ENCODE results near the gene HDGF. TPM values are rescaled to one million over a fixed set of nuclear protein-coding genes. Genes with fewer than 3 reads are reported as not detected.

The HDGF gene
- 100 to 1,000 TPM; 208 to 308 TPM for total RNA-seq

DNA sequence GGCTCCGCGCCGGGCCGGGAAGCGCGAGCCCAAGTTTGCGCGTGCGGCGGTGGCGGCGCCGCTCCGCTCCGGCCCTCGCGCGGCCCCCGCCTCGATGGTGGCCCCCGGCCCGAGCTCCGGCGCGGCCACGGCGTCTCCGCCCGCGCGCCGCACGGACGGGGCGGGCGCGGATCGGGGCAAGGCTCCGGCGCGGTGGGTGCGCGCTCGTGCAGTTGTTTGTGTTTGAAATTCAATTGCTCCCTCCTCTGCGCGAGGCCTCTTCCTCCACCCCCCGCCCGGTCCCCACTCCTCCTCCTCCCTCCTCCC, at the start of gene HDGF:
TSS of gene HDGF (minus strand) at position 225 of the 306 bp plus-strand sequence. CDS start 246 bp downstream, outside the sequence.
- Mint-ChIP-seq H3K4me3 (peak within 1 kb of the TSS; percentile 97), H3K9me3 (no peaks in the 10 kb centered on the region), H3K27me3 (no peaks in the 10 kb centered on the region), H3K27ac (peak within 1 kb of the TSS; percentile 97 to 100), H3K4me1 (ENCODE audit: low read depth in 2 of 2) (peaks cover 47 to 50% of the 10 kb centered on the region in 2 donors), H3K36me3 (peaks cover 4% of the 10 kb centered on the region)
- DNase-seq (ENCODE audit: low spot score) (no peak), ATAC-seq (no peak)

DNA sequence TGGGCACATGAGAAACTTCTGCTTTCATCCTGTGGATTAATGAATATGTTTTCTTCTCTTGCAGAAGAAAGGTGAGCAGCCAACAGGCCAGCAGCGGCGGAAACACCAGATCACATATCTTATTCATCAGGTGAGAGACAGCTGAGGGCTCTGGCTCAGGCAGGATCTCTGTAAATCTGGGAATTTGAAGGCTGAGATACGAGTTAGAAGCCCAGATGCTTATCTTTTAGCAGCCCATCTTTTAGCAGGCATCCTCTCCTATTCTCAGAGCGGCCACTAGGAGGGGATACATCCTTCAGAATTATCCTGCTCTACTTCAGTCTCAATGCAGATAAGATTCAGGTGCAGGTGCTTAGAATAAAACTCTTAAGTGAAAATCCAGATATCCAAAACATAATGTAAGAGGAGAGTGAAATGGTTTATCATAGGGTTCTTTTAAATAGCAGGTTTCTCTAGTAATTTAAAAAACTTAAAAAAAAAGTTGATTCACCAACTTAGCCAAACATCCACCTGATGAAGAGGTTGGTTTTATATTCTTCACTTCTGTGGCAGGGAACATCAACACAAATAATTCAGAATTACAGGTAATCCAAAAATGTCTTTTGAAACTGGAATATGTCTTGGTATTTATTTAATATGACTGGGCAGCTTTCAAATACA, 45.9 kb upstream of the HDGF start:
- ATAC-seq: peak; percentile 64 to 76

DNA sequence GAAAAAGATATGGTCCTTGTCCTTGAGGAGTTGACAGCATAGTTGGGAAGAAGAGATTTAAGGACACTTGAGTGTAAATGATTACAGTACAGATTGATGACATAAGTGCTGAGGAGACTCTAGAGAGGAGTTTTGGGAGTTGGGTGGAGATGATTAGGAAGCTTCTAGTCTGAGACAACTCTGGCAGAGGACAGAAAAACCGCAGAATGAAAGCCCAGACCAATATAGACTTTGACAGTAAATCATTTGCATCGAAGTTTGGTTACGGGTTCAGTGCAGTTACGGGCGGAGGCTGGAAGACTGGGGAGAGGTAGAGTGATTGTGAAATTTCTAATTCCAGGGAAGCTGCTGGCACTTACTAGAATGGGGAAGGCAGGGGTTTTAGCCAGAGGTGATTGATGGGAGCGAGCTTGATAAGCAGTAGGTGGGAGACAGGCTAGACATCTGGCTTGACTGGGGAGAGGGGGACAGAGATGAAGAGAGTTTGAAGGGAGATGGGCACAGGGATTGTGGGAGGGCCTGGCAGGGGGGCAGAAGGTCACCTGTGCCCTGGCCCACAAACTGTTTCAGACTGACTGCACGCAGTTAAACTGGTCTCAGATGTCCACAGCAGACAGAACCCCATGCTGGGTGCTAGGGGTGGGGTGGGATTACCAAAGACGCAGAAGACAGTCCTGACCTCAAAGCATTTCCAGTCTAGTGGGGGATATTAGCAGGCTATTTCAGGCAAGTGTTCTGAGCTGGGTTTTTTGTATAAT, 45.0 kb upstream of the HDGF start:
- ATAC-seq (no peak), DNase-seq (ENCODE audit: low spot score) (no peak)
- no peaks in the 10 kb centered on the region for H3K9me3 Mint-ChIP-seq
- H3K36me3 Mint-ChIP-seq: peaks cover 42% of the 10 kb centered on the region
- no peak overlapping the region for H3K27ac Mint-ChIP-seq
- no peaks in the 10 kb centered on the region for H3K27me3 Mint-ChIP-seq
- H3K4me3 Mint-ChIP-seq: no peak overlapping the region
- peaks cover 15 to 19% of the 10 kb centered on the region in 2 donors for H3K4me1 Mint-ChIP-seq (ENCODE audit: low read depth in 2 of 2)

More for the DNA sequence above, 45.9 kb upstream of the HDGF start:
- no peak for DNase-seq (ENCODE audit: low spot score)
- H3K9me3 Mint-ChIP-seq: no peaks in the 10 kb centered on the region
- no peak overlapping the region for H3K4me3 Mint-ChIP-seq
- H3K4me1 Mint-ChIP-seq (ENCODE audit: low read depth in 2 of 2): peaks cover 23 to 28% of the 10 kb centered on the region in 2 donors
- H3K27ac Mint-ChIP-seq: peak overlapping the region in 1 of 2 donors; percentile 6
- H3K27me3 Mint-ChIP-seq: no peaks in the 10 kb centered on the region
- peaks cover 36% of the 10 kb centered on the region for H3K36me3 Mint-ChIP-seq

DNA sequence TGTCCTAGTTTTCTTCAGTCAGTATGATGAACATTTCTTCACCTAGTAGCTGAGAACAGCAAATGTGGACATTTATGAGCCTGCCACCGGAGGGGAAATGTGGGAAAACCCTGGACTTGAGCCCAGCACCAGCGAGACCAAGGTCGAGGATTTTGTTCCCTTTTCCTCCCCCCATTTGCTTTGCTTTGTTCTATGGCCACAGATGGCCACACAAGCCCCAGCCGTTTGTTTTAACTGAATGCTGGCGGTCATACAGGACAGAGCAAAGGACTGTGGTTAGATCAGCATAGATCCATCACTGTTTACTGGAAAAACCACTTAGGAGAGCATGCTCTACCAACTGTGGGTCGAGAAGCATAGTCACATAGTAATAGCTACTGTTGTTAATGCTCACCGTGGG, 44.3 kb upstream of the HDGF start:
- H3K27me3 Mint-ChIP-seq: no peaks in the 10 kb centered on the region
- peaks cover 8 to 12% of the 10 kb centered on the region in 2 donors for H3K4me1 Mint-ChIP-seq (ENCODE audit: low read depth in 2 of 2)
- DNase-seq (ENCODE audit: low spot score) (no peak), ATAC-seq (no peak)
- no peaks in the 10 kb centered on the region for H3K9me3 Mint-ChIP-seq
- H3K36me3 Mint-ChIP-seq: peaks cover 43% of the 10 kb centered on the region
- no peak overlapping the region for H3K4me3 Mint-ChIP-seq
- no peak overlapping the region for H3K27ac Mint-ChIP-seq

DNA sequence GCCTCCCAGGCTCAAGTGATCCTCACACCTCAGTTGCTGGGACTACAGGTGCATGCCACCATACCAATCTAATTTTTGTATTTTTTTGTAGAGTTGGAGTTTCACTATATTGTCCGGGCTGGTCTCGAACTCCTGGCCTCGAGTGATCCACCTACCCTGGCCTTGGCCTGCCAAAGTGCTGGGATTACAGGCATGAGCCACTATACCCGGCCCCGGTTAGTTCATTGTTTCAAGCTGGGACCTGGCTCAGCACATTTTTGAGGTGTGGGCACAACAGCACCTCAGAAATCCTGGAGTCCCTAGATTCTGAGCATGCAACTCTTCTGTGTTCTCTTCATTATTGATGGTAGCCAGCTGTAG, 43.9 kb upstream of the HDGF start:
- Mint-ChIP-seq H3K9me3 (no peaks in the 10 kb centered on the region), H3K36me3 (peaks cover 43% of the 10 kb centered on the region), H3K4me1 (ENCODE audit: low read depth in 2 of 2) (peaks cover 5 to 11% of the 10 kb centered on the region in 2 donors), H3K4me3 (no peak overlapping the region), H3K27ac (no peak overlapping the region), H3K27me3 (no peaks in the 10 kb centered on the region)
- no peak for DNase-seq (ENCODE audit: low spot score)
- no peak for ATAC-seq

DNA sequence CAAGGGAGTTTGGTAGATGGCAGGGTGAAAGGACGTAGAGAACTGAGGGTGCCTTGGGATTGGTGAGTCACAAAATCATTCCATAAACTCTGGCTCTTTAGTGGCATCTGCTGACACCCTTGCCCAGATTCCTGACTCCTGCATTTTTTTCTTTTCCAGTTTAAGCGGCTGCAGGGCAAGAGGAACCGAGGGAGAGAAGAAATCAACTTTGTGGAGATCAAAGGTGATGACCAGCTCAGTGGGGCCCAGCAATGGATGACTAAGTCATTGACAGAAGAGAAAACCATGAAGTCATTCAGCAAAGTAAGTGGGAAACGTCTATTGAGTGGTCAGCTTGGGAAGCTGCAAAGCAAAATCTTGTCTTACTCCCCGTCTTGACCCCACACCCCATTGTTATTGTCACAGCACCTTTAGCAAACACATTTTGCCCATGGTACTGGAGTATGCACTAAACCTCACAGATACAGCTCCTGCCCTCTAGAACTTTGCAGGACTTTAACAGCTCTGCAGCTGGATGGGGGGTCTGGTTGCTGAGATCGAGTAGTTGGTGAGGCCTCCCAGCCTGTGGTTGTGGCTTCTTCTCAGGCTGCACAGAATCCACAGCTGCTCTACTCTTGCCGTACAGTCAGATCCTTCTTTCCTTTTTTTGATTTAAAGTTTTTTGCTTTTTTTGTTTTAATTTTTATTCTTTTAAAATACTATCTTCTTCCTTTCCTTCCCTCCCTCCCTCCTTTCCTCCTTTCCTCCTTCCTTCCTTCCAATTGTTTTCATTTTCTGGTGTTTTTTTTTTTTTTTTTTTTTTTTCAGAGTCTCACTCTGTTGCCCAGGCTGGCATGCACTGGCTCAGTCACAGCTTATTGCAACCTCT, 43.3 kb upstream of the HDGF start:
- H3K27ac Mint-ChIP-seq: no peak overlapping the region
- H3K9me3 Mint-ChIP-seq: no peaks in the 10 kb centered on the region
- H3K4me1 Mint-ChIP-seq (ENCODE audit: low read depth in 2 of 2): peaks cover 5 to 9% of the 10 kb centered on the region in 2 donors
- ATAC-seq: no peak
- H3K36me3 Mint-ChIP-seq: peaks cover 40% of the 10 kb centered on the region
- DNase-seq (ENCODE audit: low spot score): no peak
- H3K4me3 Mint-ChIP-seq: no peak overlapping the region
- no peaks in the 10 kb centered on the region for H3K27me3 Mint-ChIP-seq

DNA sequence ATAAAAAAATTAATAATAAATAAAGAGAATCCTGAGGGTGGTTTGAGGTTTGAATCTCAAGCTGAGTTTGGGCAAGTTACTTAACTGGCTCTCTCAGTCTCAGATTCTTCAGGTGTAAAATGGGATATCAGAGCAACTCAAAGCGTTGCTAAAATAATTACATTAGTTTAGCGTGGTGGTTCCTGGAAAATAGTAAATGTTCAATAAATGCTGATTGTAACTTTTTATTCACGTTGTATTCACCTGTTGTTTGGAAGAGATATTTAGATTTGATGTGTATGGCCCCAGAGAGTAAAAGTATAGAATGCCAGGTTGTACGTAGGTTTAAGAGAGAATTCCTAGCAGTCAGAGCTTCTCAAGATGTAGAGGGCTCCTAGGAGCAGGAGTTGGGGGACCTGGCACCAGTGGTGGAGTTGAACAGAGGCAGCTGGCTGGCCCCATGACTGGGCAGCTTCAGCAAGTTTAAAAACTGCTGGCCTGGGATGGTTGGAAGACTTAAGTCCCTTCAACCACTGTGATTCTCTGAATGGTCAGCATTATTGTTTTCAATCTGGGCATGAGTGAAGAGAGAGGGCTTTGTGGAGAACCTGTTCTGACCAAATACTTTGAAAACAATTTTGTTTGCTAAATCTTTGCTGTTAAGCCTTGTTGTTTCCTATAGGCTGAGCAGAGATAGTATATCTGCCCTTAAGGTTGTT, 38.3 kb upstream of the HDGF start:
- ATAC-seq (no peak), DNase-seq (ENCODE audit: low spot score) (no peak)
- Mint-ChIP-seq H3K27ac (no peak overlapping the region), H3K36me3 (peaks cover 32% of the 10 kb centered on the region), H3K4me3 (no peak overlapping the region), H3K27me3 (no peaks in the 10 kb centered on the region), H3K9me3 (no peaks in the 10 kb centered on the region), H3K4me1 (ENCODE audit: low read depth in 2 of 2) (peaks cover 10 to 12% of the 10 kb centered on the region in 2 donors)

DNA sequence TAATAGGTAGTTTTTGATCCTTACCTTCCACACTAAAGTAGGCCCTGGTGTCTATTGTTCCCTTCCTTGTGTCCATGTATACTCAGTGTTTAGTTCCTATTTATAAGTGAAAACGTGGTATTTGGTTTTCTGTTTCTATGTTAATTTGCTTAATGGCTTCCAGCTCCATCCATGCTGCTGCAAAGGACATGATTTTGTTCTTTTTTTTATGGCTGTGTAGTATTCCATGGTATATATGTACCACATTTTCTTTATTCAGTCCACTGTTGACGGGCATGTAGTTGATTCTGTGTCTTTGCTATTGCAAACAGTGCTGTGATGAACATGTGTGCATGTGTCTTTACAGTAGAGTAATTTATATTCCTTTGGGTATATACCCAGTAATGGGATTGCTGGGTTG, 36.7 kb upstream of the HDGF start:
- H3K36me3 Mint-ChIP-seq: peaks cover 26% of the 10 kb centered on the region
- no peak for DNase-seq (ENCODE audit: low spot score)
- no peak overlapping the region for H3K4me3 Mint-ChIP-seq
- H3K4me1 Mint-ChIP-seq (ENCODE audit: low read depth in 2 of 2): peaks cover 10 to 12% of the 10 kb centered on the region in 2 donors
- no peaks in the 10 kb centered on the region for H3K9me3 Mint-ChIP-seq
- H3K27me3 Mint-ChIP-seq: no peaks in the 10 kb centered on the region
- ATAC-seq: no peak
- no peak overlapping the region for H3K27ac Mint-ChIP-seq

DNA sequence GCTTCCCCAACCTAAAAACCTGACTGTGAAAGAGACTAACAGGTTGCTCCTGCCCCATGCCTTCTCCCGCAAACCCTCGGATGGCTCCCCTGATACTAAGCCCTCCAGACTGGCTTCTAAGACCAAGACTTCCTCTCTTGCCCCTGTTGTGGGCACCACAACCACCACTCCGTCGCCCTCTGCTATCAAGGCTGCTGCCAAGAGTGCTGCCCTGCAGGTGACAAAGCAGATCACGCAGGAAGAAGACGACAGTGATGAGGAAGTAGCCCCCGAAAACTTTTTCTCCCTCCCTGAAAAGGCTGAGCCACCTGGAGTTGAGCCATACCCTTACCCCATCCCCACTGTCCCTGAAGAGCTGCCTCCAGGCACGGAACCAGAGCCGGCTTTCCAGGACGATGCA, 35.2 kb upstream of the HDGF start:
- DNase-seq (ENCODE audit: low spot score) (no peak), ATAC-seq (no peak)
- Mint-ChIP-seq H3K9me3 (no peaks in the 10 kb centered on the region), H3K4me3 (no peak overlapping the region), H3K27me3 (no peaks in the 10 kb centered on the region), H3K4me1 (ENCODE audit: low read depth in 2 of 2) (peaks cover 19 to 22% of the 10 kb centered on the region in 2 donors), H3K36me3 (peaks cover 25% of the 10 kb centered on the region), H3K27ac (peak overlapping the region in 1 of 2 donors; percentile 16)

DNA sequence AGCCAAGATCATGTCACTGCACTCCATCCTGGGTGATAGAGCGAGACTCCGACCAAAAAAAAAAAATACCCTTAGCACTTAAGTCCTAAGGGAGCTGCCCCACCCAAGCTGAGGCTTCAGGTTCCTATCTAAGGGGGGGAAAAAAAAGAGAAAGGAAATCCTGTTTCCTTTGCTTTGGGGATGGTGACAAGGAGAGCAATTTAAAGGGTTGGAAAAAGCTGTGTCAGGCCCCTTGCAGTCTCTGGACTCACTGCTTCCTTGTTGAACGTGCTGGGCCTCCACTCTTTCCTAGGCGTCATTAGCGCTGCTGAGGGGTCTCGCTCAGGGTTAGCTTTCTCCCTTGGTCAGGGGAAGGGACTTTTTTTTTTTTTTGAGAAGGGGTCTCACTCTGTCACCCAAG, 34.0 kb upstream of the HDGF start:
- H3K9me3 Mint-ChIP-seq: no peaks in the 10 kb centered on the region
- no peak for ATAC-seq
- H3K4me3 Mint-ChIP-seq: no peak overlapping the region
- peaks cover 28% of the 10 kb centered on the region in 2 donors for H3K4me1 Mint-ChIP-seq (ENCODE audit: low read depth in 2 of 2)
- H3K36me3 Mint-ChIP-seq: peaks cover 29% of the 10 kb centered on the region
- H3K27ac Mint-ChIP-seq: peak overlapping the region in 1 of 2 donors; percentile 17
- no peaks in the 10 kb centered on the region for H3K27me3 Mint-ChIP-seq
- no peak for DNase-seq (ENCODE audit: low spot score)

DNA sequence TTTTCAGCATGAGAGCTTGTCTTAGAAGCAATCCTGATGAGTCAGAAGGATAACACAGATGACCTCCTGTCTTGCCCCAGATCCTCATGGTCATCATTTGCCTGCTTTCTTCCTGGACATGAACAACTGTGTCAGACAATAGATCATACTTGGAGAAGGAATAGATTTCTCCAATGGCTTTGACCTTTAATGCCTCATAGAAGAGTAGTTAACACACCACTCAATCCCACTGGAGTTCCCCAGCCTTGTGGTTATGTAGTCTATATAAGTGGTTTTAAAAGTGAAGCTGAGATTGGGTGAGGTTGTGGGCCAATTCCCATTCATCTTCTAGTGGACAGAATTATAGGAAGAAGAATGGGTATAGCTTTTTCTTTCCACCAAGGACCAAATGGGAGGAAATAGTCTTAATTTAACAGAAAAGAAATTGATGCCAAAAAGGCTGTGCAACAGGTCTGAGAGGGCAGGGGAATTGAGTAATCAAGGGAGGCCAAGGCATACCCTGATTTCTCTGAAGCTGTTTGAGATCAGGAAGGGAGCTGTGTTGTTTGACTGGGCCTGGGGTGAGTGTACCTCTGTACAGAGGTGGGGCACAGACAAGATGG, 30.2 kb upstream of the HDGF start:
- Mint-ChIP-seq H3K4me1 (ENCODE audit: low read depth in 2 of 2) (peaks cover 31 to 43% of the 10 kb centered on the region in 2 donors), H3K27me3 (no peaks in the 10 kb centered on the region), H3K36me3 (peaks cover 17% of the 10 kb centered on the region), H3K27ac (peak overlapping the region in 1 of 2 donors; percentile 82), H3K4me3 (no peak overlapping the region), H3K9me3 (no peaks in the 10 kb centered on the region)
- peak; percentile 46 to 66 for ATAC-seq
- no peak for DNase-seq (ENCODE audit: low spot score)

DNA sequence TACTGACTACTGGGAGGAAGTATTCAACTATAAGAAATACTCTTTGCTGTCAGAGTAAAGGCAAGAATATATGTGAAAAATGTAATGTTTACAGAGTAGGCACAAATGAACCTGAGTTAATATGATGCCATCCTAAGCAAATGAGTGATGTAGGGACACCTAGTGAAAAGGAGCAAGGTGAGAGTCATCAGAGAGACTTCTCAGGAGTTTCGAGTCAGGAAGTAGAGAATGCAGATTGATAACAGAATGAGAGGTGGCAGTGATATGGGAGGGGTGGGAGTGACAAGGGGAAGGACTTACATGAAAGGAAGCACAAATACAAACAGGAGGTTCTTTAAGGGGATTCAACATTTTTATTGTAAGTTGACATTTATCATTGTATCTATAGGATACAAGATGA, 26.1 kb upstream of the HDGF start:
- H3K4me1 Mint-ChIP-seq (ENCODE audit: low read depth in 2 of 2): peaks cover 45 to 58% of the 10 kb centered on the region in 2 donors

DNA sequence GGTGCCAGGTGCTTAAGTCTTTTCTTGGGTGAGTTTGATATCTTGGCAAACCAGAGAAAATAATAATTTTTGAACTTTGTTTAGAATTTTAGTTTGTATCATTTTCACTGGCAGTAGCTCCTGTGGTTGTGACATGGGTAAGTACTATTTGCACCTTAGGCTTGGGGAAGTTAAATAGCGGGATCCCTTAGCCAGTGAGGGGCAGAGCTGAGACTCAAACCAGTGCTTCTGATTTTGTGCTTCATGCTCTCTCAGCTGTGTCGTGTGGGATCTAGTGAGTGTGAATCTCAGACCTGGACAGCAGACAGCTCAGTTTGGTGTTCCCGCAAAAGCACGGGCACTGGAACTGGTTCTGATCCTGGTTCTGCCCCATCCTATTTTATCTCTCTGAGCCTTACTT, 25.5 kb upstream of the HDGF start:
- H3K4me3 Mint-ChIP-seq: no peak overlapping the region
- peak overlapping the region in 1 of 2 donors; percentile 6 for H3K27ac Mint-ChIP-seq

More for the DNA sequence above, 26.1 kb upstream of the HDGF start:
- Mint-ChIP-seq H3K9me3 (no peaks in the 10 kb centered on the region), H3K36me3 (peaks cover 10% of the 10 kb centered on the region), H3K27ac (peak overlapping the region in 1 of 2 donors; percentile 13), H3K4me3 (no peak overlapping the region), H3K27me3 (no peaks in the 10 kb centered on the region)
- ATAC-seq (no peak), DNase-seq (ENCODE audit: low spot score) (no peak)

More for the DNA sequence above, 25.5 kb upstream of the HDGF start:
- H3K4me1 Mint-ChIP-seq (ENCODE audit: low read depth in 2 of 2): peaks cover 40 to 54% of the 10 kb centered on the region in 2 donors
- no peaks in the 10 kb centered on the region for H3K27me3 Mint-ChIP-seq
- H3K36me3 Mint-ChIP-seq: peaks cover 10% of the 10 kb centered on the region
- H3K9me3 Mint-ChIP-seq: no peaks in the 10 kb centered on the region
- ATAC-seq (no peak), DNase-seq (ENCODE audit: low spot score) (no peak)

All from natural killer cell treated with Interleukin-12 subunit alpha and Interleukin-12 subunit beta and Interleukin-15 and Interleukin-18, amount 100 ng/mL, for 72 hours (primary cell).